Left cardiac atrium (tissue), 4 donors: ENCODE measurements around the gene ADGRE3. TPM values are rescaled to one million over a fixed set of nuclear protein-coding genes. Genes with fewer than 3 reads are reported as not detected.

Experiments
- ATAC-seq, 2 donors: fragments of 200-7000 bp; cut with Tn5 transposase; one replicate each; pipeline ENCODE4 v1.9.1; 2020; ENCODE audit warnings: mild to moderate bottlenecking in 2 of 2, moderate library complexity in 2 of 2
- DNase-seq: peaks from one replicate; pipeline ENCODE4 v3.0.0-alpha.2; 2020
- intact Hi-C, 2 donors: fragments of 100-400 bp; cut with DNase I; formaldehyde crosslinking; loops; one replicate each; pipeline versions ENCODE4 v1.14.1 to v1.15.1; 2022 to 2023
- total RNA-seq, 2 donors: library from RNA; stranded (reverse); fragmentation: NEBNext Ultra II Directional; extraction: Animal tissue kit (Norgen Biotek cat#: 25700); gene quantifications; one replicate each; pipeline ENCODE4 v1.2.1, GENCODE V29; 2021
- donor health status: DM: no; HTN: yes; CAD: no.
- donor health status: DM: no; HTN: yes; CAD: no; lungs with severe emphysema.
- donor health status: DM: yes; HTN: yes; CAD: no.
- donor health status: Dilated cardiomyopathy.

The ADGRE3 gene
- total RNA-seq, 2 donors from 2014 or later: 0.27 TPM; not detected in 1

DNA sequence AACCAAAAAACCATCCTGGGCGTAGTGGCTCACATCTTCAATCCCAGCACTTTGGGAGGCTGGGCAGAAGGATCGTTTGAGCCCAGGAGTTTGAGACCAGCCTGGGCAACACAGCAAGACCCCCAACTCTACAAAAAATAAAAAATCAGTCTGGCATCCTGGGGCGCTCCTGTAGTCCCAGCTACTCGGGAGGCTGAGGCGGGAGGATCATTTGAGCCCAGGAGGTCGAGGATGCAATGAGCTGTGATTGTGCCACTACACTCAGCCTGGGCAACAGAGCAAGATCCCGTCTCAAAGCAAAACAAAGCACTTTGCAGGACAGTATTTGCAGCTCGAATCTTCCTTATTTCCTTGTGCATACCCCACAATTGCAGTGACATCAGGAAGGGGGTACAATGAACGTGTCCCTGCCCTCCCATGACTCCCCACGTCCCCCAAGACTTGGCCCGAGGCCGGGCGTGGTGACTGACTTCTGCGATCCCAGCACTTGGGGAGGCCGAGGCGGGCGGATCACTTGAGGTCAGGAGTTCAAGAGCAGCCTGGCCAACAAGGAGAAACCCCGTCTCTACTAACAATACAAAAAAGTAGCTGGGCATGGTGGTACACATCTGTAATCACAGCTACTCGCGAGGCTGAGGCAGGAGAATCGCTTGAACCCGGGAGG, 103.6 kb downstream of the ADGRE3 start:
- DNase-seq (no peak), ATAC-seq (no peak)
- intact Hi-C loops: loop anchor here in 1 of 2 donors (5.0 kb wide), 1 partner anchor 116 kb away; no protein-coding TSS in a partner anchor

Other genes starting within 250 kb of the ADGRE3 start
- gene PKN1, start 241.5 kb downstream of the ADGRE3 start, total RNA-seq: 100 to 1,000 TPM; 119 to 146 TPM
- gene PTGER1, start 199.5 kb downstream of the ADGRE3 start, total RNA-seq: under 1 TPM; 0.24 to 0.97 TPM
- gene GIPC1, start 178.7 kb downstream of the ADGRE3 start, total RNA-seq: 10 to 100 TPM; 49.7 to 49.8 TPM
- 10 to 100 TPM; 50.7 to 70.5 TPM for gene DNAJB1, start 156.4 kb downstream of the ADGRE3 start, total RNA-seq
- 100 to 1,000 TPM in 1 of 2 donors, 10 to 100 TPM in 1; 85.7 to 108 TPM for gene TECR, start 145.2 kb downstream of the ADGRE3 start, total RNA-seq
- 100 to 1,000 TPM; 357 to 393 TPM for gene NDUFB7, start 102.8 kb downstream of the ADGRE3 start, total RNA-seq
- not detected for gene CLEC17A, start 91.8 kb downstream of the ADGRE3 start, total RNA-seq
- gene ZNF333, start 15.2 kb upstream of the ADGRE3 start, total RNA-seq: 1 to 10 TPM; 7.2 to 9.4 TPM
- gene ADGRE2, start 103.7 kb upstream of the ADGRE3 start, total RNA-seq: 1 to 10 TPM in 1 of 2 donors, under 1 TPM in 1; 0.88 to 1.4 TPM
- gene OR7A5, start 160.3 kb upstream of the ADGRE3 start, total RNA-seq: not detected
- gene OR7C1, start 160.3 kb upstream of the ADGRE3 start, total RNA-seq: not detected
- gene OR7A10, start 174.1 kb upstream of the ADGRE3 start, total RNA-seq: not detected
- not detected for gene OR7A17, start 211.3 kb upstream of the ADGRE3 start, total RNA-seq